T follicular helper cell (primary cell): Measurements from ENCODE around the gene ARHGAP15.

Source experiments
- DNase-seq: peaks from one replicate; pipeline ENCODE4 v3.0.0-alpha.2; 2020; ENCODE audit warnings: low read depth

ARHGAP15 gene

GRCh38 chr2:143764261-143764660 is 635.0 kb downstream of the ARHGAP15 start:
- DNase-seq, result no peak

- DNase-seq, result no peak
Observed at GRCh38 chr2:143764706-143765105, 635.5 kb downstream of the ARHGAP15 start.

GRCh38 chr2:143768991-143769390 is 639.8 kb downstream of the ARHGAP15 start:
- DNase-seq, result no peak

GRCh38 chr2:143771939-143772338 is 642.7 kb downstream of the ARHGAP15 start:
- no peak for DNase-seq

- no peak for DNase-seq
Observed at GRCh38 chr2:143776526-143777297, 647.5 kb downstream of the ARHGAP15 start.

GRCh38 chr2:143779021-143779420 is 649.8 kb downstream of the ARHGAP15 start:
- DNase-seq, result no peak

GRCh38 chr2:143786026-143786765 is 657.0 kb downstream of the ARHGAP15 start:
- DNase-seq, result no peak

GRCh38 chr2:143787674-143788073 is 658.5 kb downstream of the ARHGAP15 start:
- DNase-seq, result no peak

GRCh38 chr2:143792602-143793001 is 663.4 kb downstream of the ARHGAP15 start:
- DNase-seq, result no peak

GRCh38 chr2:143793381-143793780 is 664.2 kb downstream of the ARHGAP15 start:
- DNase-seq, result no peak

- no peak for DNase-seq
Observed at GRCh38 chr2:143796051-143796450, 666.8 kb downstream of the ARHGAP15 start.

GRCh38 chr2:143801561-143801960 is 672.3 kb downstream of the ARHGAP15 start:
- DNase-seq, result no peak

- DNase-seq, result no peak
Observed at GRCh38 chr2:143802242-143802641, 673.0 kb downstream of the ARHGAP15 start.

GRCh38 chr2:143802871-143803650 is 673.8 kb downstream of the ARHGAP15 start:
- no peak for DNase-seq

GRCh38 chr2:143803936-143804335 is 674.7 kb downstream of the ARHGAP15 start:
- DNase-seq, result no peak

GRCh38 chr2:143805666-143806065 is 676.4 kb downstream of the ARHGAP15 start:
- no peak for DNase-seq

- DNase-seq, result no peak
Observed at GRCh38 chr2:143807192-143807591, 678.0 kb downstream of the ARHGAP15 start.

- no peak for DNase-seq
Observed at GRCh38 chr2:143807671-143808070, 678.5 kb downstream of the ARHGAP15 start.

- no peak for DNase-seq
Observed at GRCh38 chr2:143808166-143808565, 678.9 kb downstream of the ARHGAP15 start.

GRCh38 chr2:143815082-143815481 is 685.9 kb downstream of the ARHGAP15 start:
- no peak for DNase-seq

- DNase-seq, result no peak
Observed at GRCh38 chr2:143816916-143817315, 687.7 kb downstream of the ARHGAP15 start.
